GM18873 (cell line): ENCODE data around the gene RARG.
A peak's percentile ranks its signal among the peaks of the same experiment; 100 is the strongest.
"Not testable (repeated sequence)": the region's sequence is repeated elsewhere in the genome, so short reads cannot be mapped to it uniquely, and the experiment has no call there.

Source experiments
- ATAC-seq: cut with Tn5 transposase; IDR thresholded peaks from one replicate; pipeline ENCODE4 v1.9.1; 2021; ENCODE audit warnings: mild to moderate bottlenecking, moderate library complexity, moderate number of reproducible peaks; ENCODE audit not compliant: unreplicated experiment, low FRiP score

The RARG gene

DNA sequence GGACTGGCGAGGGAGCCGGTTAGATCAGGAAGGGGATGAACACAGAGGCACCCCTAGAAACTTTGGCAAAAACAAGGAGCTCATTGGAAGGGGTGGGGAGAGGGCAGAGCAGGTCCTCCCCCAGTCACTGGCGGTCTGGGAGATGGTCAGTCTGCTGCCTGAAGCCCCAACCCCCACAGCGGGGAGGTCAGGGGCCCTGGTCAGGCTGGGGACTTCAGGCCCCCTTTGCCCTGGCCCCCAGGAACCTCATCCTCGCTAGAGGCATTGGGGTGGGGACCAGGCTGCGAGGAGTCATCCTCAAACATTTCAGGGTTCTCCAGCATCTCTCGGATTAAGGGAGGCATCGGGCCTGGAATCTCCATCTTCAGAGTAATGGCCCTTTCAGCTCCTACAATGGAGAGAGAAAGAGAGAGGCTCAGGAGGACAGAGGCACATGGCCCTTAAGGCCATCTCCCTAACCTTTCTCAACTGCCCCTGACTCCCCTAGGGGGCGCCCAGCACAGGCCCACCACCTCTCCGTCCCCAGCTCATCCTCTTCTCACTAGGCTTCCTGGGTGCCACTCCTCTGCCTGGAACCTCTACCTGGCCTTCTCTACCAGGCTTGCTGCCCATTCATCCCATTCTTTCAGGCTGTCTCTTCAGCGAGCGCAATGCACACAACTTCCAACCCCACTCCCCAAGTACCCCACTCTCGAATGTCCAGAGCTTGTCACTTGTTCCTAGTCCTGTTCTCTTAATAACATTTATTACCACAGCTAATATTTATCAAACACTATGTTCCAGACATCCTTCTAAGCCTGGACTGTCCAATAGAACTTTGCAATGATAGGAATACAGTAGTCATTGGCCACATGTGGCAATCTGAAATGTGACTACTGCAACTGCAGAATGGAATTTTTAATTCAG is 20.3 kb downstream of the RARG start:
- ATAC-seq = no peak

DNA sequence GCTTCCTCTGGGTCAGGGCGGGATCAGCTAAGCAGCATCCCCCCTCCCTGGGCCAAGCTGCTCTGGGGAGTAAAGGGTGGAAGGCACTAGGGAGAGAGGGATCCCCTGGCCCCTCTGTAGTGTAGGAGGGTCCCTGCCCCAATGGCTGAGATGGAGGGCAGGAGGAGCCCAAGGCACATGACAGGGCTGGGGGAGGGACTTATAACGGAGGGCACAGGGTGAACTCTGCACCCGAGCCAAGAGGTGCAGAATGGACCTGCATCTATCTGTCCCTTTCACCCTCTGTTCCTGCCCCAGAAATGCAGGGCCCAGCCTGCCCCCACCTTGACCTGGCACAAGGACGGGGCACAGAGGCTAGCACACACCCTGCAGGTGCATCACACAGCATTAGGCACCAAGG is 21.2 kb downstream of the RARG start:
- no peak for ATAC-seq

DNA sequence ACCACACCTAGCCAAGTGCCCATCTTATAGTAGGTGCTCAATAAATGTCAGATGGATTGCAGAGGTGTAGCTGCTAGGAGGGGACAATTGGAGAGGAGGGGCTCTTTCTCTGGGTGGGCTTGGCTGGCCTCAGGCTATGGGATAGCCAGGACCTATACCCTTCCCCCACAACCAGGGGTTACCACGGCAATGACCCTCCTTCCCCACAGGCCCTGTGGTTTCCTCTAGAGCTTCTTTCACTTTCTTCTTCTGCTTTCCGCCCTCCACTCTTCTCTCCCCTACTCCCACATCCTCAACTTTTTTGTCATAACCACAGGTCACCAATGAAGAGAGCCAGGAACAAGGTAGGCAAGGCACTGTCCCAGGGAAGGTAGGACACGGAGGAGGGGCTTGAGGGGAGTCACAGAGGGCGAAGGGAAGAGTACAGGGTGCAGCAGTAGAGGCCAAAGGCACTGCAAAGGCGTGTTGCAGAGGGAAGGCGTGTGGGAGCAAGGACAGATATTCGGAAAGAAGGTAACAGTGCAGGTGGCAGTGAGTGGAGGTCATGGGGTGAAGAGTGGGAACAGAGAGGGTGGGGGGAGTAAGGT is 23.0 kb downstream of the RARG start:
- ATAC-seq = no peak

DNA sequence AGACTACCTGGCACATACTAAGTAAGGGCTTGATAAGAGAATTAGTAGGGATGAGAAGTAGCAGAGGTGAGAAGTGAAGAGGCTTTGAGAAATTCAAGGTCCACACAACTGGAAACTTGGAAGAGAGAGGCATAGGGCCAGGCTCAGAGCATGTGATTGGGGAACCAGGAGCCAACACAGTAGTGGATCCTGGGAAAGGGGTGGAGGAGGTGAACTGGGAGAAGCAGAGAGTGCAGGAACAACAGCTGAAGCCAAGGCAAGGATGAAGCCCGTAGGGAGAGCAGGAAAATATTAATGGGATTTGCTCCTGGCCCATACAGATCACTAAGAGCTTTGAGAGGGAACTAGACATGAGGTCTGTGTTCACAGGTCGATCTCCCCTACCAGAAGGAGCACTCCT is 23.6 kb downstream of the RARG start:
- ATAC-seq = no peak

DNA sequence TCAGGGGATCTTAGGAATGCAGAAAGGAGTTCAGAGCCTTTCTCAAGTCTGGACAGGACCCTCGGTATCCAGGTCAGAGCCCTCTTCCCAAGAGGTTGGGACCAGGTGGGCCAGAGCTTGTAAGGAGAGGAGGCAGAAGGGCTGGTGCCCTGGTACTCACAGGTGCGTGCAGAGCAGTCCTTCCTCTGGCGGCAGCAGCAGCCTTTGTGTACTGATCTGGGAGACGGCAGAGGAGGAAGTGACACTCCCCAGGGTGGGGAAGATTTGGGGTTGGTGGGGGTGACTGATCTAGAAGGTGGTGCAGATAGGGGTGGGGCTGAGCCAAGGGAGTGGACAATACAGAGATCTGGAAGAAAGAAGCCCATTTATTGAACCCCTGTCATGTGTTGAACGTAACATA is 25.0 kb downstream of the RARG start, which contains the start of gene ITGB7:
ITGB7 (minus strand) TSS at position 210 of the 400 bp plus-strand sequence. CDS start 6,808 bp downstream, outside the sequence.
- no peak for ATAC-seq

DNA sequence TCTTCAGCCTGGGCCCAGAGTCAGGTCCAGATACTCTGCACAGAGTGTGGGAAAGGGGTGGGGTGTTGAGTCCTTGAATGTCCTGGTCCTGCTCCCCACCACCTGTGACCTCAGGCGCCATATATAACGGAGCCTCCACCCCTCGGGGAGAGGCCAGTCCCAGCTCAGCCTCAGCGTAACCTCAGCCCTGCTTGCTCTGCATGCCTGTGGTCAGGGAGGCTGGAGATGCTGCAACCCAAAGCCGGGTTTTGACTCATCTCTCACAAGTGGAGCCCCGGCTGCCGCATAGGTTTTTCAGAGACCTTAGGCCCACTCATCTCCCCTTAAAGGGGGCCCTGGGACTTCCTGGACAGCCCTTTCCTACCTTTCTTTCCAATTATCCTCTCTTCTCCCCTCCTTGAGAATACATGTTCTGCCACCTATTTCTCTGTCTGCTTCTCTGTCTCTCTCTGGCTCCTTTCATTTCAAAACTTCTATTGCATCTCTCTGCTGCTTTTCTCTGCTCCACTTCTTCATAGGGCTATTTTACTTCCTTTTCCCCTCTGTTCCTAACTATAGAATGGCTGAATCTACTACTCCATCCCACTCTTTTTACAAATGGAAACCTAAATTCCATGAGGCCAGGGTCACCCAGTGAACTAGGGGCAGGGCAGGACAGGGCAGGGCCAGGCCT is 26.1 kb downstream of the RARG start:
- ATAC-seq = peak; percentile 55

DNA sequence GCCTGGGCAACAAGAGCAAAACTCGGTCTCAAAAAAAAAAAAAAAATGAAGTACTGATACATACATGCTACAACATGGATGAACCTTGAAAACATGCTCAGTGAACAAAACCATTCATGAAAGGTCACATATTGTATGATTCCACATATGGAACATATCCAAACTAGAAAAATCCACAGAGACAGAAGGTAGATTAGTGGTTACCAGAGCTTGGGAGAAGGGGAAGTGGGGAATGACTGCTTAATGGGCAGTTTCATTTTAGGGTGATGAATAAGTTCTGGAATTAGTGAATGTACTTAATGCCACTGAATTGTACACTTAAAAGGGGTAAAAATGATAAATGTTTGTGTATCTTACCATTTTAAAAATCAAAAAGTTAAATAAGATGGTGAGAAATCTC is 27.7 kb downstream of the RARG start:
- ATAC-seq = no peak

DNA sequence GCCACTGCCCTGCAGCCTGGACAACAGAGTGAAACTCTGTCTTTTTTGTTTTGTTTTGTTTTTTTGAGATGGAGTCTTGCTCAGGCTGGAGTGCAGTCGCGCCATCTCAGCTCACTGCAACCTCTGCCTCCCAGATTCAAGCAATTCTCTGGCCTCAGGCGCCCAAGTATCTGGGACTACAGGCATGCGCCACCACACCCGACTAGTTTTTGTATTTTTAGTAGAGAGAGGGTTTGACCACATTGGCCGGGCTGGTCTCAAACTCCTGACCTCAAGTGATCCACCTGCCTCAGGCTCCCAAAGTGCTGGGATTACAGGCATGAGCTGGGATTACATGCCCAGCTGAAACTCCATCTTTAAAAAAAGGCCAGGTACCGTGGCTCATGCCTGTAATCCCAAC is 29.7 kb downstream of the RARG start:
- ATAC-seq = not testable (repeated sequence)

DNA sequence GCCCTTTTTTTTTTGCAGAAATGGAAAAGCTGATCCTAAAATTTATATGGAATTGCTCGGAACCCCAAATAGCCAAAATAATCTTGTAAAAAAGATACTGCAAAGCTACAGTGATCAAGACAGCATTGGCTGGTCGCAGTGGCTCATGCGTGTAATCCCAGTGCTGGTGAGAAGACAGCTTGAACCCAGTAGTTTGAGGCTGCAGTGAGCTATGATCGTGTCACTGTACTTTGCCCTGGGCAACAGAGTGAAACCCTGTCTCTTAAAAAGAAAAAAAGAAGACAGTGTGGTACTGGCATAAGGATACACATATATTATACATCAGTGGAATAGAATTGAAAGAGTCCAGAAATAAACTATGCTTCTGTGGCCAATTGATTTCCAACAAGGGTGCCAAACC is 30.4 kb downstream of the RARG start:
- no peak for ATAC-seq

DNA sequence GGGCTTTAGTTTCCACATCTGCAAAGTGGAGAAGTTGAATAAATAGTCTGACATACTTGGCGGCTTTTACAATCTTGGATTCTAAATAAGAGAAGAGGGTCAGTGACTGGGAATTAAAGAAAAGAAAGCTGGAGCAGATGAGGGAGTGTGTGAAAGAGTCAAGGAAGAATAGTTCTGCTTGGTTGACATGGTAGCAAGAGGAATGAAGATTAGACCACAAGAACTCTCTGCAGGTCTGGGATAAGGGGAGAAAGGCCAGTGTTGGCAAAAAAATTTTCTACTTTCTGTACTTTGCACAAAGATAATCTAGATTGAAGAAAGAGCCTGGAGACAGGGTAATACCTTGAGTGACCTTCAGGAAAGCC is 30.9 kb downstream of the RARG start:
- no peak for ATAC-seq

DNA sequence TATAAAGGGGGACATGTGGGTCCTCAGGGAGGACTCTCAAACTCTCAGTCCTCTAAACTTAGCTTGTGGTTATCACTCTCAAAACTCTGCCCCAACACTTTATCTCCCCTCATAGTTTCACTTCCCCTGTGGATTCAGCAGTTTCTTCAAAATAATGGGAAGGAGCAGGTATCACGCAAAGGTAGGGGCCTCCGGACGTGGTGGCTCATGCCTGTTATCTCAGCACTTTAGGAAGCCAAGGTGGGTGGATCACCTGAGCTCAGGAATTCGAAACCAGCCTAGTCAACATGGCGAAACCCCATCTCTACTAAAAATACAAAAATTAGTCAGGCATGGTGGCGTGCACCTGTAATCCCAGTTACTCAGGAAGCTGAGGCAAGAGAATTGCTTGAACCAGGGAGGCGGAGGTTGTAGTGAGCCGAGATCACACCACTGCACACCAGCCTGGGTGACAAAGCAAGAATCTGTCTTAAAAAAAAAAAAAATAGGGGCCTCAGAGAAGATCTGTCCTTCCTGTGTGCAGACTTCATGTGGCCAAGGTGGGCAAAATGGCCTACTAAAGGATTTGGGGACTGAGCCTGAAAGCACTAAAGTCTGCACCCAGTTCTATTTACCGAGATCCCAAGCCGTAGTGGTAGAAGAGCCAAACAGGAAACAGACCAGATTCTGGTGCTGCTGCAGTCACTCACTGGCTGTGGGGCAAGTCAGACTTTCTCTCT is 31.4 kb downstream of the RARG start:
- peak; percentile 46 for ATAC-seq

DNA sequence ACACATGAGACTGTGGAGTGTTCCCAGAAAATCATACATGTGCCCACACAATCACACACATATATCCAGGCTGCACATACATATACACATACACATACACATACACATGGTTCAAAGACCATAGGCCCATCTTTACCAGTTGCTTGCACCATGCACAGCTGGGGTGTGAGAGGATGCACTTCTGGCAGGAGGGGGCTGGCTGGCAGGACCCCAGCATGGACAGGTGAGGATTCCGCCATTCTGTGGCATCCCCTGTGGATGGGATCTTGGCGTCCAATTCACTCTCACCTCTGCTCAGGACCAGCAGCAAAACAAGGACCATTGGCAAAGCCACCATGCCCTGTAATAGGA is 31.9 kb downstream of the RARG start:
- ATAC-seq = peak; percentile 19

DNA sequence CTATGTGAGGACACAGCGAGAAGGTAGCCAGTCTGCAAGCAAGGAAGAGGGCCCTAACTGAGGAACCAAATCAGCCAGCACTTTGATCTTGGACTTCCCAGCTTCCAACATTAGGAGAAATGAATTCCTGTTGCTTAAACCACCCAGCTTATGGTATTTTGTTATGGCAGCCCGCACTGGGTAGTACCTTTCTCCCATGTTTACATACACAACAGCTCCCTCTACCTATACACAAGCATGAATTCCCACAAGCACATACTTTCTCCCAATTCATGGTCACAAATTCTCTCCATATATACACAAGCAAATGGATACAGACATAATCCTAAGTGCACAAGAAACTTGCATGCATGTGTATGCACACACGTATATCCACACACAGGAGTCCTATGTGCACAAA is 32.3 kb downstream of the RARG start:
- ATAC-seq = no peak

DNA sequence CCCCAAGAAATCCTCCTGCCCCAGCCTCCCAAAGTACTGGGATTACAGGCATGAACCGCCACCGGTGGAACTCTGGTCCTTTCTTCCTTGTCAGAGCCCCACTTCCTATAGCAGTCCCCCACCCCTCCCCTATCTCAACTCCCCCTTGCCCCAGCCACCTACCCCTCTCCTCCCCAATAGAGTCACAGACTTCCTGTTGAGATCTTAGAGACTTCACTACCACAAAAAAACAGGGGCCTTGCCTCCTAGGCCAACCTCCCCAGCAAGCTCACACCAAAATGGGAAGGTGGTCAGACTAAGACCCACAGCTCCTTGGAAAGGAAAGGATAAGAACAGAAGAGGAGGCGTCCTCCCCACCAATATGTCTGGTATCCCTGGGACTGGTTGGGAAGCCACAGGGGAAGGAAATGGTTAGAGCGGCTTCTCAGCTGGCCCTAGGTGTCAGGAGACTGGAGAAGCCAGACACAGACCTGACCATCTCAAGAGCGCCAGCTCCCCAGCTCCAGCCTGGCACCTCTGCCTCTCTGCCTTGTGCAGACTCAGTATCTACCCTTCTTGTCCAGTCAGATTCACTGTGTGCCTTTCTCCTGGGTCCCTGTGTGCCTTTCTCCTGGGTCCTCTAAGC is 33.4 kb downstream of the RARG start:
- ATAC-seq = no peak

DNA sequence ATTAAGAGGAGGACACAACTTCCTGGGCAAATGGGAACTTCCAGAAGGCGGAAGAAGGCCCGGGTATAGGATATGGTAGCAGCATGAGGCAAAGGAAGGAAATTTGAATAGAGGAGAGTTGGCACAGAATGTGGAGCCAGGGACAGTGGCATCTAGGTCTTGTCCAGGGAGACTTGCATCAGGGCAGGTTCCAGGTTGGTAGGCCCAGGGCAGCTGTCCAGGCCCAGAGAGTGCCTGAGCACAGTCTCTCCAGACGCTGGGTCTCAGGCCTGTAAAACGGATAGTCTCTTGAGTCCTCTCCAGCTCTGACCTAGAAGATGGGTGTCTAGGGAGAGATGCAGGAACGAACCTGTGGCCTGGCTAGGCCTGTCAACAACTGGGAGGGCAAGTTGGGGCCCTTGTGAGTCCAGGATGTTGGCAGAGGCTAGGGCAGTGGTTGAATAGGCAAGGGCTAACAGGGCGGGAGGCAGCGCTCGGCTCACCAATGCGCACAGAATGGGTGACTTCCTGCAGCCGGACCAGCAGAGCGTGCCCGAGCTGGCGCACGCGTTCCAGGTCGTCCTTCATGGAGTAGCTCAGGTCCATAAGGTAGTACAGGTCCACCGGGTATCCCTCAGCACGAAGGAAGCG is 34.9 kb downstream of the RARG start:
- no peak for ATAC-seq

DNA sequence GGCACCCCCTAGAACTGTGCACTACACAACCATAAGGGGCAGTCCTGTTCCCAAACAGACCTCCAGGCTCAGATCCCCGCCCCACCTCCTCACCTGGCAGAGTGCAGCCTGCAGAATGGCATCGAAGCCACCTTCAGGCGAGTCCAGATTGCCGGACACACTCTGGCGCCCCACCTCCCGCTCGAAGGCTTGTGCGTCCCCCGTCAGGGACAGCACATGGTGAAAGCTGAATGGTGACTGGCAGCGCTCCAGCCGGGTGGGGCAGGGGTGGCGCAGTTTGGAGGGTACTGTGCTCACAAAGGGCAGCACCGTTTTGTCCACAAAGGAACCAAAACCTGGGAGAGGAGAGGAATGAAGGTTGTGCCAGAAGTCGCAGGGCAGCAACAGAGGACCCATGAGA is 35.5 kb downstream of the RARG start:
- ATAC-seq = no peak

DNA sequence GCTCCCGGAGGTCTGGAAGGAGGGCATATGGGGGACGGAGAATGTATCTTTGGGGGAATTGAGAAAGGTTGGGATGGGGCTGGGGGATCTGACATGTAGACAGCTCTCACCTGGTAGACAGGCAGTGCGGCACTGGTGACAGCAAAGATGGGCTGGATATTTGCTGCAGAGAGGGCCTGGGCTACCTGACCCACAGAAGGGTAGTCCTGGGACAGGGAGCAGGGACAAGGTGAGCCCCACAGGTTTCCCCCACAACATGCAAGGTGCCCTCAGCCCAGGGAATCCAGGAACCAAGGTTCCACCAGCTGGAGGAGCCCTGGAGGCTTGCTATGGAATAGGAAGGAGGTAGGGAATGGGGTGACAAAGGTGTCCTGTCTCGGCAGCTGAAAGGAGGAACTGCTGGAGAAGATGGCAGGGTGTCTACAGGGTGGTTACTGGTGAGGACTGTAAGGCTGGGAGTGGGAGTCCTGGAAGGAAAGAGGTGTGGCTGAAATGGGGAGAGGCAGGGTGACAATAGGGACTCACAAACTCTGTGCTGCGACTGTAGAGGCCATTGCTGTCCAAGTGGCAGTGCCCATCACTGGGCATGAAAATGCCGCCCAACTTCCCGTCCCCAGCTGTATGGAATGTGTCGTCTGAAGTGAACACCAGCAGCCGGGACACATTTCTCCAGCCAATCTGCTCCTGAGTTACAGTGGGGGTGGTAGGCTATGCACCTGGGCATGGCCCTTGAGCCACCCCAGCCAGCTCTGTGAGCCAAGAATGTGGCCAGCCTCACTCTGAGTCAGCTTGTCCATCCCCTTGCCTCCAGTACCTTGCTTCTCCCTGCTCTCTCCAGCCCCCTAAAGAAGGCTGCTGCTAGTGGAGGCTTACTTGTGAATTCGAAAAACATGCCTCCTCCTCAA is 36.2 kb downstream of the RARG start:
- no peak for ATAC-seq

DNA sequence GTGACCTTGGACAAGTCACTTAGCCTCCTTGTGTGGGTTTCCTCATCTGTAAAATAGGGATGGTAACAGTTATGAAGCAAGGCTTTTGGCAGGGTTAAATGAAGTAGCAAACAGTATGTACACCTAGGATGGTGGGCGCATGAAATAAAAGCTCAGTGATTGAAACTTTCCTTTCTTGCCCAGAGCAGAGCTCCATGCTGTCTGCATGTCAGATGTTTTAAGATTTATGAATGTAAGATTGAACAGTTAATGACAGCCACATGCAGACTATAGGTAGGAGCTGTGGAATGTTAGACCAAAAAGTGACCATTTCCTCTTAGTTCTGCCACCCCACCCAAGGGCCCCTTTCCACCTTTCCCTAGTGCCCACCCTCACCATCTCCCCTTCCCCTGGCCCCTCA is 37.0 kb downstream of the RARG start:
- no peak for ATAC-seq
